HEK293 (cell line): ENCODE measurements around the gene ACER3.

Experiments used
- KLF8 ChIP-seq: fragments of 450-650 bp; formaldehyde crosslinking; IDR thresholded peaks from 2 replicates; pipeline ENCODE4 v1.5.1; 2016; ENCODE audit warnings: missing biosample characterization, missing genetic modification characterization
- SCRT2 ChIP-seq: fragments of 450-650 bp; formaldehyde crosslinking; IDR thresholded peaks from 2 replicates; pipeline ENCODE4 v1.5.1; 2016; ENCODE audit warnings: missing biosample characterization, missing genetic modification characterization
- SP7 ChIP-seq: fragments of 450-650 bp; formaldehyde crosslinking; IDR thresholded peaks from 2 replicates; pipeline ENCODE4 v1.5.1; 2016; ENCODE audit warnings: missing biosample characterization, missing genetic modification characterization
- YY1 ChIP-seq: fragments of 450-650 bp; formaldehyde crosslinking; IDR thresholded peaks from 2 replicates; pipeline ENCODE4 v1.5.1; 2018; ENCODE audit warnings: missing biosample characterization, missing genetic modification characterization
- ZNF175 ChIP-seq: fragments of 450-650 bp; formaldehyde crosslinking; IDR thresholded peaks from 2 replicates; pipeline ENCODE4 v1.5.1; 2016; ENCODE audit warnings: missing biosample characterization, missing genetic modification characterization
- ZNF335 ChIP-seq: fragments of 450-650 bp; formaldehyde crosslinking; conservative IDR thresholded peaks from 2 replicates; pipeline ENCODE4 v1.5.1; 2016; ENCODE audit warnings: missing biosample characterization, missing genetic modification characterization
- ZNF423 ChIP-seq: fragments of 450-650 bp; formaldehyde crosslinking; IDR thresholded peaks from 2 replicates; pipeline ENCODE4 v1.5.1; 2016; ENCODE audit warnings: missing biosample characterization, missing genetic modification characterization
- ZNF654 ChIP-seq: fragments of 450-650 bp; formaldehyde crosslinking; IDR thresholded peaks from 2 replicates; pipeline ENCODE4 v1.5.1; 2016; ENCODE audit warnings: low read depth, missing biosample characterization, missing genetic modification characterization
- TF ChIP-seq, protein P1 (sequence below): fragments of 450-650 bp; formaldehyde crosslinking; conservative IDR thresholded peaks from 2 replicates; pipeline ENCODE4 v1.5.1; 2016; ENCODE audit warnings: low read depth, missing biosample characterization, missing genetic modification characterization
- TF ChIP-seq, protein P2 (sequence below): fragments of 450-650 bp; formaldehyde crosslinking; IDR thresholded peaks from 2 replicates; pipeline ENCODE4 v1.5.1; 2016; ENCODE audit warnings: missing biosample characterization, missing genetic modification characterization
- TF ChIP-seq, protein P3 (sequence below): fragments of 450-650 bp; formaldehyde crosslinking; IDR thresholded peaks from 2 replicates; pipeline ENCODE4 v1.5.1; 2016; ENCODE audit warnings: missing biosample characterization, missing genetic modification characterization
- TF ChIP-seq, protein P4 (sequence below): fragments of 450-650 bp; formaldehyde crosslinking; IDR thresholded peaks from 2 replicates; pipeline ENCODE4 v1.5.1; 2017; ENCODE audit warnings: missing biosample characterization, missing genetic modification characterization
- TF ChIP-seq, protein P5 (sequence below): fragments of 450-650 bp; formaldehyde crosslinking; IDR thresholded peaks from 2 replicates; pipeline ENCODE4 v1.5.0; 2017; ENCODE audit warnings: missing biosample characterization, missing genetic modification characterization, borderline replicate concordance

Gene ACER3

DNA sequence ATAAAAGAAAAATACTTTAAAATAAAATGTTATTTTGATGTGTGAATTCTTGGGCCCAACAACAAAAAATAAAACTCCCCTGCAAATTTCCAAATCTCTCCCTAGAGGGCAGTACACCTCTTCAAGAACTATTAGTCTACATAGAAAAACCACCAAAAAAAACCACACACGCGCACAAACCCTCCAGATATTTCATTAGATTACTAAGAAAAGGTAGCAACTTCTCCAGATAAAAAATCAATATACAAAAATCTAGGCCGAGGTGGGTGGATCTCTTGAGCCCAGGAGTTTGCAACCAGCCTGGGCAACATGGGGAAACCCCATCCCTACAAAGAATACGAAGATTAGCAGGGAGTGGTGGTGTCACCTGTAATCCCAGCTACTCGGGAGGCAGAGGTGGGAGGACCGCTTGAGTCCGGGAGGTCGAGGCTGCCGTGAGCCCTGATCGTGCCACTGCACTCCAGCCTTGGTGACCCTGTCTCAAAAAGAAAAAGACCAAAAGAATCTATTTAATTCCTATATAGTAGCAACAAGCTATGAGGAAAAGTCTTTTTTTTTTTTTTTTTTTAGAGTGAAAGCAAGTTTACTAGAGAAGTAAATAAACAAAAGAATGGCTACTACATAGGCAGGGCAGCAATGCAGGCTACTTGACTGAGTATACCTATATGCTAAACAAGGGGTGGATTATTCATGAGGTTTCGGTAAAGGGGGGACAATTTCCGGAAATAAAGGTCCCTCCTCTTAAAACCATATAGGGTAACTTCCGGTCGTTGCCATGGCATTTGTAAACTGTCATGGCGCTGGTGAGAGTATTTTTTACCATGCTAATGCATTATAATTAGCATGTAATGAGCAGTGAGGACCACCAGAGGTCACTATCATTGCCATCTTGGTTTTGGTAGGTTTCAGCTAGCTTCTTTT lies 186.5 kb downstream of the ACER3 start (continued):
- TF ChIP-seq, protein P1, sequence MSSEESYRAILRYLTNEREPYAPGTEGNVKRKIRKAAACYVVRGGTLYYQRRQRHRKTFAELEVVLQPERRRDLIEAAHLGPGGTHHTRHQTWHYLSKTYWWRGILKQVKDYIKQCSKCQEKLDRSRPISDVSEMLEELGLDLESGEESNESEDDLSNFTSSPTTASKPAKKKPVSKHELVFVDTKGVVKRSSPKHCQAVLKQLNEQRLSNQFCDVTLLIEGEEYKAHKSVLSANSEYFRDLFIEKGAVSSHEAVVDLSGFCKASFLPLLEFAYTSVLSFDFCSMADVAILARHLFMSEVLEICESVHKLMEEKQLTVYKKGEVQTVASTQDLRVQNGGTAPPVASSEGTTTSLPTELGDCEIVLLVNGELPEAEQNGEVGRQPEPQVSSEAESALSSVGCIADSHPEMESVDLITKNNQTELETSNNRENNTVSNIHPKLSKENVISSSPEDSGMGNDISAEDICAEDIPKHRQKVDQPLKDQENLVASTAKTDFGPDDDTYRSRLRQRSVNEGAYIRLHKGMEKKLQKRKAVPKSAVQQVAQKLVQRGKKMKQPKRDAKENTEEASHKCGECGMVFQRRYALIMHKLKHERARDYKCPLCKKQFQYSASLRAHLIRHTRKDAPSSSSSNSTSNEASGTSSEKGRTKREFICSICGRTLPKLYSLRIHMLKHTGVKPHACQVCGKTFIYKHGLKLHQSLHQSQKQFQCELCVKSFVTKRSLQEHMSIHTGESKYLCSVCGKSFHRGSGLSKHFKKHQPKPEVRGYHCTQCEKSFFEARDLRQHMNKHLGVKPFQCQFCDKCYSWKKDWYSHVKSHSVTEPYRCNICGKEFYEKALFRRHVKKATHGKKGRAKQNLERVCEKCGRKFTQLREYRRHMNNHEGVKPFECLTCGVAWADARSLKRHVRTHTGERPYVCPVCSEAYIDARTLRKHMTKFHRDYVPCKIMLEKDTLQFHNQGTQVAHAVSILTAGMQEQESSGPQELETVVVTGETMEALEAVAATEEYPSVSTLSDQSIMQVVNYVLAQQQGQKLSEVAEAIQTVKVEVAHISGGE (tag by site-specific recombination): peak; percentile 23; the same call in 1 of the 2 replicates
- 0 out of 2 replicates have a peak, but pooled peaks have one; percentile 28 for TF ChIP-seq SCRT2
- no peak for TF ChIP-seq ZNF423
- no peak for TF ChIP-seq ZNF175 (tag by site-specific recombination)
- TF ChIP-seq, protein P2, sequence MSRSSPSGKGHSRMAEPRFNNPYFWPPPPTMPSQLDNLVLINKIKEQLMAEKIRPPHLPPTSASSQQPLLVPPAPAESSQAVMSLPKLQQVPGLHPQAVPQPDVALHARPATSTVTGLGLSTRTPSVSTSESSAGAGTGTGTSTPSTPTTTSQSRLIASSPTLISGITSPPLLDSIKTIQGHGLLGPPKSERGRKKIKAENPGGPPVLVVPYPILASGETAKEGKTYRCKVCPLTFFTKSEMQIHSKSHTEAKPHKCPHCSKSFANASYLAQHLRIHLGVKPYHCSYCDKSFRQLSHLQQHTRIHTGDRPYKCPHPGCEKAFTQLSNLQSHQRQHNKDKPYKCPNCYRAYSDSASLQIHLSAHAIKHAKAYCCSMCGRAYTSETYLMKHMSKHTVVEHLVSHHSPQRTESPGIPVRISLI (tag by site-specific recombination): peak; percentile 82; the same call in 1 of the 2 replicates
- TF ChIP-seq, protein P3, sequence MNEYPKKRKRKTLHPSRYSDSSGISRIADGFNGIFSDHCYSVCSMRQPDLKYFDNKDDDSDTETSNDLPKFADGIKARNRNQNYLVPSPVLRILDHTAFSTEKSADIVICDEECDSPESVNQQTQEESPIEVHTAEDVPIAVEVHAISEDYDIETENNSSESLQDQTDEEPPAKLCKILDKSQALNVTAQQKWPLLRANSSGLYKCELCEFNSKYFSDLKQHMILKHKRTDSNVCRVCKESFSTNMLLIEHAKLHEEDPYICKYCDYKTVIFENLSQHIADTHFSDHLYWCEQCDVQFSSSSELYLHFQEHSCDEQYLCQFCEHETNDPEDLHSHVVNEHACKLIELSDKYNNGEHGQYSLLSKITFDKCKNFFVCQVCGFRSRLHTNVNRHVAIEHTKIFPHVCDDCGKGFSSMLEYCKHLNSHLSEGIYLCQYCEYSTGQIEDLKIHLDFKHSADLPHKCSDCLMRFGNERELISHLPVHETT (tag by site-specific recombination): 0 out of 2 replicates have a peak, but pooled peaks have one; percentile 48
- 0 out of 2 replicates have a peak, but pooled peaks have one; percentile 23 for TF ChIP-seq SP7 (tag by site-specific recombination)
- TF ChIP-seq YY1 (tag by site-specific recombination): 0 out of 2 replicates have a peak, but pooled peaks have one; percentile 40
- TF ChIP-seq, protein P4, sequence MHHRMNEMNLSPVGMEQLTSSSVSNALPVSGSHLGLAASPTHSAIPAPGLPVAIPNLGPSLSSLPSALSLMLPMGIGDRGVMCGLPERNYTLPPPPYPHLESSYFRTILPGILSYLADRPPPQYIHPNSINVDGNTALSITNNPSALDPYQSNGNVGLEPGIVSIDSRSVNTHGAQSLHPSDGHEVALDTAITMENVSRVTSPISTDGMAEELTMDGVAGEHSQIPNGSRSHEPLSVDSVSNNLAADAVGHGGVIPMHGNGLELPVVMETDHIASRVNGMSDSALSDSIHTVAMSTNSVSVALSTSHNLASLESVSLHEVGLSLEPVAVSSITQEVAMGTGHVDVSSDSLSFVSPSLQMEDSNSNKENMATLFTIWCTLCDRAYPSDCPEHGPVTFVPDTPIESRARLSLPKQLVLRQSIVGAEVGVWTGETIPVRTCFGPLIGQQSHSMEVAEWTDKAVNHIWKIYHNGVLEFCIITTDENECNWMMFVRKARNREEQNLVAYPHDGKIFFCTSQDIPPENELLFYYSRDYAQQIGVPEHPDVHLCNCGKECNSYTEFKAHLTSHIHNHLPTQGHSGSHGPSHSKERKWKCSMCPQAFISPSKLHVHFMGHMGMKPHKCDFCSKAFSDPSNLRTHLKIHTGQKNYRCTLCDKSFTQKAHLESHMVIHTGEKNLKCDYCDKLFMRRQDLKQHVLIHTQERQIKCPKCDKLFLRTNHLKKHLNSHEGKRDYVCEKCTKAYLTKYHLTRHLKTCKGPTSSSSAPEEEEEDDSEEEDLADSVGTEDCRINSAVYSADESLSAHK: no peak
- peak; percentile 65 for TF ChIP-seq ZNF335 (tag by site-specific recombination)
- TF ChIP-seq, protein P5, sequence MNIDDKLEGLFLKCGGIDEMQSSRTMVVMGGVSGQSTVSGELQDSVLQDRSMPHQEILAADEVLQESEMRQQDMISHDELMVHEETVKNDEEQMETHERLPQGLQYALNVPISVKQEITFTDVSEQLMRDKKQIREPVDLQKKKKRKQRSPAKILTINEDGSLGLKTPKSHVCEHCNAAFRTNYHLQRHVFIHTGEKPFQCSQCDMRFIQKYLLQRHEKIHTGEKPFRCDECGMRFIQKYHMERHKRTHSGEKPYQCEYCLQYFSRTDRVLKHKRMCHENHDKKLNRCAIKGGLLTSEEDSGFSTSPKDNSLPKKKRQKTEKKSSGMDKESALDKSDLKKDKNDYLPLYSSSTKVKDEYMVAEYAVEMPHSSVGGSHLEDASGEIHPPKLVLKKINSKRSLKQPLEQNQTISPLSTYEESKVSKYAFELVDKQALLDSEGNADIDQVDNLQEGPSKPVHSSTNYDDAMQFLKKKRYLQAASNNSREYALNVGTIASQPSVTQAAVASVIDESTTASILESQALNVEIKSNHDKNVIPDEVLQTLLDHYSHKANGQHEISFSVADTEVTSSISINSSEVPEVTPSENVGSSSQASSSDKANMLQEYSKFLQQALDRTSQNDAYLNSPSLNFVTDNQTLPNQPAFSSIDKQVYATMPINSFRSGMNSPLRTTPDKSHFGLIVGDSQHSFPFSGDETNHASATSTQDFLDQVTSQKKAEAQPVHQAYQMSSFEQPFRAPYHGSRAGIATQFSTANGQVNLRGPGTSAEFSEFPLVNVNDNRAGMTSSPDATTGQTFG (tag by site-specific recombination): no peak
- TF ChIP-seq ZNF654 (tag by site-specific recombination): peak; percentile 50
- TF ChIP-seq KLF8: no peak
